Limb (tissue), 2 donors: ENCODE data around the gene ACTG1.

Source experiments
- DNase-seq, 2 donors: peaks; one replicate each; pipeline ENCODE4 v3.0.0-alpha.2; 2016; ENCODE audit errors: extremely low spot score in 2 of 2

The ACTG1 gene

DNA sequence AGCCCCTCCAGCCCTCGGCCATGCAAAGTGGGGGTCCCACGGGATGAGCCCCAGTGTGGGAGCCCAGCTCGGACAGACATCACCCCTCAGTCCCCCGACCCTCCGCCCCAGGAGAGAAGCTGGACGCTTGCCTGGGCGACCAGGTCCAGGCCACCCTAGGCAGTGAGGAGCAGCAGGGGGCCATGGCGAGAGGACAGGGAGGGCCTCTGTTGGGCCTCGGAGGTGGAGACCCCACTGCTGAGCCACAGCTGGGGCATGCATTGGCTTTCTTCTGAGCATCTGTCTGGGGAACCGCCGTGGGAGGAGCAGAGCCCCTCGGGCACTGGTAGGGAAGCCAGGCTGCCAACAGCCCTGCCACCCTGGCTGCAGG lies 13.0 kb downstream of the ACTG1 start:
- peak in 1 of 2 donors; percentile 31 for DNase-seq

DNA sequence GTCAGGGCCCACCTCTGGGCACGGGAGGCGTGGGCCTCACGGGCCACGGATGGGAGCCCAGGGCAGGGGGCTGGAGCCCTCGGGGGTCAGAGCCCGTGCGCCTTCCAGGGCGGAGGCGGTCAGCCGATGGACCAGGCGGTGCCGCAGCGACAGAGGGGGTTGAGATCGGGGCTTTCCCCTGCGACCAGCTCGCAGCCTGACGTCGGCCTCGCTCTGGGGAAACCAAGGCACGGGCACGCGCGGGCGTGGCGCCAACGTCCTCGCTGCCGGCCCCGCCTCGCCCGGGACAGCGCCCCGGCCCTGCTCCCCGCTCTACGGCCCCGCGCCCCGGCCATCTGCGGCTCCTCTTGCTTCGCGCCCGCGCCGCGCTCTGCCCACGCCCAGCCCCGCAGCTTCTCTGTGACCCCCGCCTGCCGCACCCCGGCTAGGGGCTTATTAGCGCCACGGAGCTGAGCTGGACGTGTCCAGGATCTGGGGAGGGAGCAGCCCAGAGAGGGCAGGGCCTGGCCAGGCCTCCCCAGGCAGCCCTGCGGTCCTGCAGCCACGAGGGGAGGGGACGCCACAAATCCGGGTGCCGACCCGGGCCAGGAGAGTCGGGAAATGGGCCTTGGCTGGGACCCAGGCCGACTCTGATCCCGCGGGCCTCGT lies 13.5 kb downstream of the ACTG1 start:
- DNase-seq = peak in 1 of 2 donors; percentile 29

DNA sequence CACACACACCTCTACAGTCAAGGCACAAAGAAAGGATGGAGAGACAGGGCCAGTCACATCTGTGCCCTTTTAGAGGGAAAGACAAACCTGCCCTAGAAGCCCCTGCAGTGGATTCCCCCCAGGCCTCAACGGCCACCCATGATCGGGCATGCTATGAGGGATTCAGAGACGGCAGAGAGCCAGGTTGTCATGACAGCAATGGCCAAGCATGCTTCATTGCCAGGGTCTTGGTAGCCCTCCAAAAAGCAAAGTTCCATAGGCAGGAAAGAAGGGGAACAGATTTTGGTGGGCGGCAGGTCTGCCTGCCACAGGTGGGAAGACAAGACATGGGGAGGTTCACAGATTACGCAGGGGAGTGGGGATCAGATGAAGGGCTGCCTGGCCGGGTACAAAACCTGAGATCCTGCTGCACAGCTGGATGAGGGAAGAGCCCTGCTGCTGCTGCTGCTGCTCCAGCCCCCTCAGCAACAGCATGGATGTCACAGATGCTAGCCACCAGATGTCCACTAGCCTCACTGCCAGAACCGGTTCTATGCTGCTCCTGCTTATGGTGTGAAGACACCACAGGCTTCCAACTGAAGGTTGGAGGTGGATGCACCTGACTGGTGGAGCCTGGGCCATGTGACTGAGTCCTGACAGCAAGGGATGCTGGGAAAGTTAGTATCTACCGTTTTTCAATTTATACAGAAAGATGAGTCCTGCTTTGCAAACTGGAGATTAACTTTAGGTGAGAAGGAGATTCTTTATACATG lies 17.8 kb downstream of the ACTG1 start:
- DNase-seq = peak in 1 of 2 donors; percentile 63

DNA sequence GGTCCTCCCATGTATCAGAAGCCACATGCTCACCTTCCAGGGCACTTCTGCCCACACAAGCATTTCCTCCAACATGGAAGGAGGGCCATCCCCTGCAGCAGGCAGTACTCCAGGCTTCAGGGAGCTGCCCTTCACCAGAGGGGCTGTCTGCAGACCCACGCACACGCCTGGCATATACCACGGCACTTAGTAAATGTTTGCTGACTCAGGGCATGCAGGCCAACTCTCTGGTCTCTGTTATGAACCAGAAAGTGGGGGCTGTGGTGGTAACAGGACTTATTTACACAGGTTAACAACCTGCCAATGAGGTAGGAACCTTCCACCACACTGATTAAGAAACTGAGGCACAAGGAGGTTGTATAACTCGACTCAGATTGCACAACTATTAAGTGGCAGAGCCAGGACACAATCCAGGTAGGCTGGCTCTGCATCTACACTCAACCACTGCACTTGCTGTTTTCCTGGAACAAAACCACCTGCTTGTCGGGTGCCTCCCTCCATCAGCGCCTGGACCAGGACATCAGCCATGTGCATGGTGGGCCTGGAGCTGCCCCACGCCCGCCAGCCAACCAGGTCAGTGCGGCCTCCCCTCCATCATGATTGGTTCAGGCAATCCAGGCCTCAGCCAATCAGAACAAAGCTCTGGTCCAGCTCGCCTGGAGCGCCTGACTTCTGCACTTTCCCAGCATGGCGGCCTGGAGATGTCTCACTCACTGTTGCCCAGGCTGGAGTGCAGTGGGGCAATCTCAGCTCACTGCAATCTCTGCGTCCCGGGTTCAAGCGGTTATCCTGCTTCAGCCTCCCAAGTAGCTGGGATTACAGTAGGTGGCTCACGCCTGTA lies 19.2 kb downstream of the ACTG1 start:
- DNase-seq = no peak

DNA sequence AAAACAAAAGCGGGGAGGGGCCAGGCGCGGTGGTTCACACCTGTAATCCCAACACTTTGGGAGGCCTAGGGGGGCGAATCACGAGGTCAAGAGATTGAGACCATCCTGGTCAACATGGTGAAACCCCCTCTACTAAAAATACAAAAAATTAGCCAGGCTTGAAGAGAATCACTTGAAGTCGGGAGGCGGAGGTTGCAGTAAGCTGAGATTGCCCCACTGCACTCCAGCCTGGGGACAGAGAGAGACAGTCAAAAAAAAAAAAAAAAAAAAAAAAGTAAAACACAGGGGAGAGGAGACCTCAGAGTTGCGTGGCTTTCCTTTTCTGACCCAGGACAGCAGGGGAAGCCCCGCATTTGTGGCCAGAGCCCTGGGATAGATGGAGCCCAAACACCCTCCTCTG lies 19.9 kb downstream of the ACTG1 start:
- DNase-seq = no peak

DNA sequence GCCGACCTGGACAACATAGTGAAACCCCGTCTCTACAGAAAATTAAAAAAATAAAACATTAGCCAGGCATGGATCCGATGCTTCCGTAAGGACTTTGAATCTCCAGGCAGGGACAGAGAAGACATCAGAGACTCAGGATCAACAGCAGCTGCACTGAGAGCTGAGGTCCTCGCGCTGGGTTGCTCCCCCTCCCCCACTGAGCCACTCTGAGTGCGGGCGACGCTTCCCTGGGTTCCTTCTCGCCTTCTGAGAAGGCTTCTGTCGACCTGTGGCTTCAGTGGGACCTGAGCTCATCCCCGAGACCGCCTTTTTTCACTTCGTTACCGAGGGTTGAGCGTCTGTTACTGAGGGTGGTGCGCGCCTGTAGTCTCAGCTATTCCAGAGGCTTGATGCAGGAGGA lies 20.4 kb downstream of the ACTG1 start:
- no peak for DNase-seq

DNA sequence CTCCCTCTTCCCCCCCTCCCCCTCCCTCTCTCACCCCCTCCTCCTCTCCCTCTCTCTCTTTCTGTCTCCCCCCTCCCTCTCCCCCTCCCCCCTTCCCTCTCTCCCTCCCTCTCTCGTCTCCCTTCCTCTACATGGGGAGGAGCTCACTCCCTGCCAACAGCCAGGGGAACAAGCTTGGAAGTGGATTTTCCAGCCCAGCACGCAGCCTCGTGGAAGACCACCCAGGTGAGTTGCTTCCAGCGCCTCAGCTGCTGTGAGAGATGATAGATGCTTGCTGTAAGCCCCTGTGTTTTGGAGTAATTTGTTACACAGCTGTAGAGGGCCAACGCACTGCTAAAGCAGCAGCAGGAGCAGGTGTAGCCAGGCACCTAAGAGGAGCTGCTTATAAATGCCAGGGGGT lies 20.8 kb downstream of the ACTG1 start:
- peak in 1 of 2 donors; percentile 63 for DNase-seq

DNA sequence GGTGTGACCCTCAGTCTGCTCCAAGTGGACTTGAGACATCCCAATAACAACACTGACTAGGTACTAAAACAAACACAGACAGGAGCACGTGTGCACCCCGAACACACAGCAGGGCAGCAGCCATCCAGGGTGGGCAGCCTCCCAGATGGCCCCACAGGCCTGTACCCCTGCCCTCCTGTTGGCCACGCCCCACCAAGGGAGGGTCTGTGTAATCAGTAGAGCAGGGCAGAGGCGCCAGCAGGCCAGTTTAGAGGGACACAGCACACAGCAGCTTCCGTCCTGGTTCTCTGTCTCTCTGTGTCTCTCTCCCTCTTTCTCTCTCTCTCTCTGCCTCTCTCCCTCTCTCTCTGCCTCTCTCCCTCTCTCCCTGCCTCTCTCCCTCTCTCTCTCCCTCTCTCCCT lies 21.4 kb downstream of the ACTG1 start:
- DNase-seq = no peak

DNA sequence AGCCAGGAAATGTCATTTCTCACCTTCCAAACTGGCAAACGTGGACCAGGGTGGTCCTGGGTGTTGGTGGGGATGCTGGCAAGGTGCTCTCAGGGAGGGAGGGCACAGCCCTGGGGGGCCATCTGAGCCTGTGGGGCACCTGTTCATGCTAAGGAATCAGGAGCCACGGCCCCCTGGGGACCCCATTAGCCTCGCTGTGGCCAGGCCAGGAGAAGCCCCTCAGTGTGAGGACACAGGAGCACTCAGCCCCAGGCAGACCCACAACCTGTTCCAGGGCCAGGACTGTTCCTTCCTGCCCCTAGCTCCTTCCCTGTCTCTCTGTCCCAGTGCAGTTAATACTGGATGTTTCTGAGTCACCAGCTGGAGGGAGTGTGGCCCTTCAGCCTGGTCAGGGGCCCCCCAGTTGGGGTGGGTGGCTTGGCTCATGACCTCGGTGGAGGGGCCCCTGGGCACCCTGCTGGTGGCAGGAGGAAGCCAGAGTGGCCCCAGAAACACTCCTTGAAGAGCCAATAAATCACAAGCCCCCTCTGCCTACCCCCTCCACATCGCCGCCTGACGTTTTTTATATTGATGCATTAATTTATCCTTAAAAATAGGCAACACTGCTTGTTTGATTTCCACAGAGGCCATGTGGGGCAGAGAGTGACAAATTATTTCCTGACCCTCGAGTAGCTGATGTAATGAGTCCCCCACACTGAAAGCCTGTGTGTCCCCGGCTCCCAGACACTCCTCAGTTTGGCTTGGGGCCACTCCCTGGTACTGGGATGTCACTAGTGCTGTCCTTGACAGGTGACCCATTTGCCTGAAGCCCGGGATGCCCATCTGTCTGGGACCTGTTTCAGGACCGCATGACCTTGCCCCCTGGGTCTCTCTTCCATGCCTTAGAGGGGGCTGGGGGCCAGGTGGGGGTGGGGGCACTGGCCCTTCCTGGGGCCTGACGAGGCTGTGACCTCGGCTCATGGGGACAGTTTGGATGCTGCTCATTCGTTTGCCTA lies 22.3 kb downstream of the ACTG1 start:
- DNase-seq = peak in 1 of 2 donors; percentile 39

DNA sequence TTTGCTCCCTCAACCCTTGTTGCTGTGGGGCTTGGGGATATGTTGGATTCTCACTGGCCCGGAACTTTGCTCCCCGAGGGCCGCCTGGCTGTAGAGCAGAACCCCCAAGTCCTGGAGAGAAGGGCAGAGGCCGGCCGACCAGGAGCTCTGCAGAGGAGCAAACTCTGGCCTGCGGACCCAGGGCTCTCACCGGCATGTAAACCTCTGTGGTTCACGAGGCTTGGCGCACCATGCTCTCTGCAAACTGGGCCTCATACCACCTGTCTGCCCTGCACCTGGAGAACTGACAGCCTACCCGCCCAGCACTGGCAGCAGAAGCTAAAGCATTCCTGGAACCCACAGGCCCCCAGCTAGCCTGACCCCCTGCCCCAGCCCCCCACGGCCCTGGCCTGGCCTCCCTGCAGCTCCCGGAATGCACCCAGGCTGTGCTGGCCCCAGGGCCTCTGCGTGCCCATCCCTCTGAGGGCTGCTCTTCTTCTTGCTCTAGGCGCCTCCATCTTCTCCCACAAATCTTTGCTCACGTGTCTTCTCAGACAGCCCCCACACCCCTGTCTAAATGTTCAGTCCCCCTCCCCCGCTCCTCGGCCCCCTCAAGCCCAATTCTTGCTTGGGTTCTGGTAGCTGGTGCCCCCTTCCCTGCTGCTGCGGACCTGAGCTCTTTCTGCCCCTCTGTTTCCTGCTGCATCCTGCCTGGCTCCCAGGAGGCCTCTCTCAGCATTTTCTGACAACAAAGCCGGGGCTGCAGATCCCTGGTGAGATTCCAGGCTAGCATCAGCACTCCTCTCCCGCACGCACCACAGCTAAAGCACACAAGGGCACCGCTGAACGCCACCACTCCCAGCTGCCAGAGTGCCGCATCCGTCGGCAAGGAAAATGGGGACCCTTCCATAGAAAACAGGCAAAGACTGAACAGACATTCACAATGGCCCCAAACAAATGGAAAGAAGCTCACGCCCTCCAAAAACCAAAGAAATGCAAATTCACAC lies 23.3 kb downstream of the ACTG1 start:
- peak in 1 of 2 donors; percentile 58 for DNase-seq

DNA sequence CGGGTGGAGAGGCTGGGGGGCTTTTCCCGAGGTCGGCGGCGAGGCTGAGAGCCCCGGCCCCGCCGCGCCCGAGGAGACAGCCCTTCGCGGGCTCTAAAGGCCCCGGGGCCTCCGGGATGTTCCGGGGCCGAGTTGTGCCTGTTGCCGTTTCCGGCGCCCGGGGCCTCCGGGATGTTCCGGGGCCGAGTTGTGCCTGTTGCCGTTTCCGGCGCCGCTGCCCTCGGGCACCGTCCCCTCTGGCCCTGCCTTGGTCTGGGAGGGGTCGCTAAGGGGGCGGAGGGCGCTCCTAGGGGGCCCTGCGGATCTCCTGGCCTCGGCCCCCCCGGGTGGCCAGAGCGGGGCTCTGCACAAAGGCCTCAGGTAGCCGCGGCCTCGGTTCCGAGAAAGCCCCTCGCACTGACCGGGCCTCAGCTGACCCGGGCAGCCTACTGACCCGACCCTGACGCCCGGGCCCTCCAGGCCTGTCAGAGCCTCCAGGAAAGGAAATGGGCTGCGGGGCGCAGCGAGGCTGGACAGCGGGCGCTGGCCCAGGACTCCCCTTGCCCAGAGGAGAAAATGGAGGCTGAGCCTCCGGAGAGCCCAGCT lies 24.2 kb downstream of the ACTG1 start:
- DNase-seq = peak in 1 of 2 donors; percentile 58

DNA sequence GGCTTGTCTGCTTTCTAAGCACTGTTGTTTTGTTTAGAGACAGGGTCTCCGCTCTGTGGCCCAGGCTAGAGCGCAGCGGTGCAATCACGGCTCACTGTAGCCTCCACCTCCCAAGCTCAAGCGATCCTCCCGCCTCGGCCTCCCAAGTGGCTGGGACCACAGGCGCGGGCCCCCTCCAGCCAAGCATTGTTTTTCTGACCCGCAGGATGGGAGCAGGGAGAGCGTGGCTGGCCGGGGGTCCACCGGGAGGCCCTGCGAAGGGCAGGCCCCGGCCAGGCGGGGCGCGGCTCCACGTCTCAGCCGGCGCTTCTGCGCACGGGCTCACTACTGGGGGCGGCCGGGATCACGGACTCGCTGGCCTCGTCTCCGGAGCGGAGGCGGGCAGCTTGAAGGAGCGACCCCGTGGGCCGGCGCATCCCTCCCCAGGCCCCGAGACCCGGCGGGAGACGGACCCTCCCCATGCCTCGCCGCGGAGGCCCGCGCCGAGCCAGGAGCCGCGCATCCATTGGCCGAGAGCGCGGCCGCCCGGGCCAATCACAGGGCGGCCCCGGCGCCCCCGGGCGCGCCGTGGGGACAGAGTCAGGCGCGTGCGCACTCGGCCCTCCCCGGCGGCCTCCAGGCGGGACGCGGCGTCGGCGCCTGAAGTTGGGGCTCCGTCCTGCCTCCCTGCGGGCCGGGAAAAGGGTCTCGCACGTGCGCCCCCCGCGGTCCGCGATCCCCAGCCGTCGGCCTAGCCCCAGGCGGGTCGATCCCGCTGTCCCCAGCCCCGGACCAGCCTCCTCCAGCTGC lies 24.9 kb downstream of the ACTG1 start:
- peak; percentile 83 to 89 for DNase-seq

DNA sequence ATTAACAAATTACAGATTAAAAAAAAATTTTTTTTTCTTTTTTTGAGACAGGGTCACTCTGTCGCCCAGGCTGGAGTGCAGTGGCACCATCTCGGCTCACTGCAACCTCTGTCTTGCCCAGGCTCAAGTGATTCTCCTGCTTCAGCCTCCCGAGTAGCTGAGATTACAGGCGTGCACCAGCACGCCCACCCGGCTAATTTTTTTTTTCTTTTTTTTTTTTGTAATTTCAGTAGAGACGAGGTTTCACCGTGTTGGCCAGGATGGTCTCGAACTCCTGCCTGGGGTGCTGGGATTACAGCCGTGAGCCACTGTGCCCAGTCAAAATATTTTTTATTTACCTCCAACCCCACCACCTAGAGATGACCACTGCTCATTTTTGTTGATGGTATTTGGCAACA lies 25.5 kb downstream of the ACTG1 start:
- no peak for DNase-seq

DNA sequence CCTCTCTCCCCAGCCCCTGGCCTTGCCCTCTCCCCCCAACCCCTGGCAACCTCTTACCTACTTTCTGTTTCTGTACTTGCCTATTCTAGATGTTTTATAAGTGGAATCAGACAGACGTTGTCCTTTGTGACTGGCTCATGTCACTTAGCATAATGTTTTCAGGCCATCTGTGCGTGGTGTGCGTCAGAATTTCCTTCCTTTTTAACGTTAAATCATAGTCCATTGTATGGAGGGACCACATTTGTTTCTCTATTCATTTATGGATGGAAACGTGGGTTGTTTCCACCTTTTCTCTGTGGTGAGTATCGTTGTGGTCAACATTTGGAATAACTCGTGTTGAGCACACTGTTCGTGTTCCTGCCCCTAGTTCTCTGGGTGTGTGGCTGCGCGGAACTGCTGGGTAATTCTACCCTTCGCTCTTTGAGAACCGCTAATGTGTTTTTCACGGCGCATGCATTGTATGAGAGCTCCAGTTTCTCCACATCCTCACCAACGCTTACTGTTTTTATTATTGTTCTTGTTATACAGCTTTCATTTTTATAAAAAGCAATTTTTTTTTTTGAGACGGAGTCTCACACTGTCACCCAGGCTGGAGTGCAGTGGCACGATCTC lies 26.3 kb downstream of the ACTG1 start:
- DNase-seq = no peak

DNA sequence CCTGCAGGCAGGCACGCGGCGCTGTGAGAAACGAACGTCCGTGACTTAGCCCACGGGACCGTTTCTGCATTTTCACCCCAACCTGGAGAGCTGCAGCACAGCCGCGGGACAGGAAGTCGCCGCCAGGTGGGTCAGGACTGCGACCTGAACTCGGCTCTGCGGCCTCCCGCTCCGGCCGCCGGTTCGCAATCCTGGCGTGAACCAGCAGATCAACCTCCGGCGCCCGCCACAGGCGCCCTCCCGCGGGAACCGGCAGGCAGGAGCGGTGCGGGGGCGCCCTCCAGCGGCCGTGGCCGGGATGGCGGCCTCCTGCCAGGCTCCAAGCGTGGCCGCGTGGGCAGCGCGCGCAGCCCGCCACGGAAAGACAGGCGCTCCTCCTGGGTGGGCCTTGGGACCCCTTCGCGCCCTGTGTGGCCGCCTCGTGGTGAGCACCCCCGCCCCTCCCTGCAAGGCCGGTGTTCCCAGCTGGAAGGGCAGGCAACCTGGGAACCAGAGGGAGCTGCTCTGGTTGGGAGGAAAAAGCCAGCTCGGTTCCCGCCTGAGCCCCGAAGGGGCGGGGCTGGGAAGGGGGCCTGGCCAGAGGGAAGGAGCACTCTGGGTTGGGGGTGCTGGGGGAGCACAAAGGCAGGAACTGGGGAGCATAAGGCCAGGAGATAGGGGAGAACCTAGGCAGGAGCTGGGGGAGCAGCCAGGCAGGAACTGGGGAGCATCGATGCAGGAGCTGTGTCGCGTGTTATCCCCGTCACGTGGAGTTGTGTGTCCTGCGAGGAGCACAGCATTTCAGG lies 28.2 kb downstream of the ACTG1 start:
- peak; percentile 88 to 94 for DNase-seq

DNA sequence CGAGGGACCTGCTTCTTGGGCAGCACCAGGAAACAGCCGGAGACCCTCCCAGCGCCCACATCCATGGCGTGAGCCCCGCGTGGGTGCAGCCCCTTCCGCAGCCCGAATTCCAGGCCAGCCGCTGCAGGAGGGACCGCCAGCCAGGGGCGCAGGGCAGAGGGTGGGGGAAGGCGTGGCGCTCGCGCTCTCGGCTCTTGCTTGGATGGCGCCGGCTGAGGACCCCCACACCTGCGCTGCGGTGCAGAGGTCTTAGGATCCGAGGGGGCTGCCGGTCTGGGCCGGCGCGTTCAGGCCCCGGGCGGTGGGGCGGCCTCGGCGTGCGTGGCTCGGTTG lies 28.8 kb downstream of the ACTG1 start:
- DNase-seq = no peak

DNA sequence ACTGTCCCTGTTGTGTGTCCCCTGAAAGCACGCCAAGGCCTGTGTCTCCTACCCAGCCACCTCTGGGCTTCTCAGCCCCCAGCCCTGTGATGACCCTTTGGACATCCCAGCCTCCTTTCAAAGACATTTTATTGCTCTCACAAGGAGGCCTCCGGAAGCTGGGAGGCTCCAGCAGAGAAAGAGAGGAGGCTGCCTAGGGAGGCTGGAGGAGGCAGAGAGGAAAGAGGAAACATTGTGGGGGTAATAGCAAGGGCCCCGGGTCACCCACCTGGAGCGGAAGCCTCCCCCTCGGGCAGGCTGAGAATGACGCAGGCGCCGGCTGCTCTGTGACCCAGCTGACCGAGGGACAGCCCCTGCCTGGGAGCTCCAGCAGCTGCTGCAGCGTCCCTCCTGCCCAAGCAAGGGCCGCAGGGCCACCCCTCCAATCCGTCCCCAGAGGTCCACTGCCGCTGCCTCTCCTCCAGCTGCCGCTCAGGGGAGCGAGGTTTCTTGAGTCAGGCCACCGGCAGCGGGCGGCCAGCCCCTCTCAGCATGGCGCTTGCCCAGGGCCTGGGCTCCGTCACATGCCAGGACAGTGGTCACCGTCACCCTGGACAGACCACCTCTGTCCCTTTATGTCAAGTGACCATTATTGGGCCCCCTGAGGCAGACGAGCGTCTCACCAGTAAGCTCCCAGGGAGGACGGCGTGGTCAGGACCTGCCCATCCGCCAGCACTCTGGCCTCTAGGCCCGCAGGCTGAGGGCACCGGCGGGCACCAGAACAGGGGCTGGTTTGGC lies 29.3 kb downstream of the ACTG1 start:
- peak in 1 of 2 donors; percentile 65 for DNase-seq
